ENCODE measurements around the gene LRRIQ4.

The LRRIQ4 gene

GRCh38 chr3:169815590-169816150, 3.0 kb downstream of the LRRIQ4 start:
- H3K79me2 ChIP-seq, result no peaks in the 10 kb centered on the region
- H3K36me3 ChIP-seq (ENCODE audit: control insufficient read depth, insufficient read depth, low read length), result no peaks in the 10 kb centered on the region
- H3K4me2 ChIP-seq (ENCODE audit: low read length), result no peak overlapping the region
- H3K4me3 ChIP-seq (ENCODE audit: low read depth, low read length), result no peak overlapping the region
- H3K9ac ChIP-seq, result no peak overlapping the region
- TF ChIP-seq CTCF (IDR thresholded peaks at IDR 0.05), result no peak
- no peaks in the 10 kb centered on the region for H3K9me3 ChIP-seq (ENCODE audit: control insufficient read depth, low read length)
- H3K27me3 ChIP-seq (ENCODE audit: control insufficient read depth, insufficient read depth, low read length), result no peaks in the 10 kb centered on the region
- H2AFZ ChIP-seq, result no peak overlapping the region
- no peak overlapping the region for H3K27ac ChIP-seq
- H3K4me1 ChIP-seq, result no peaks in the 10 kb centered on the region

GRCh38 chr3:169818316-169818715, 5.6 kb downstream of the LRRIQ4 start:
- Histone ChIP-seq H2AFZ (no peak overlapping the region), H3K4me2 (ENCODE audit: low read length) (no peak overlapping the region), H3K4me1 (no peaks in the 10 kb centered on the region), H3K27me3 (ENCODE audit: control insufficient read depth, insufficient read depth, low read length) (no peaks in the 10 kb centered on the region), H3K9ac (no peak overlapping the region), H3K9me3 (ENCODE audit: control insufficient read depth, low read length) (no peaks in the 10 kb centered on the region), H3K36me3 (ENCODE audit: control insufficient read depth, insufficient read depth, low read length) (no peaks in the 10 kb centered on the region), H3K27ac (no peak overlapping the region), H3K79me2 (no peaks in the 10 kb centered on the region), H3K4me3 (ENCODE audit: low read depth, low read length) (no peak overlapping the region)
- TF ChIP-seq CTCF (IDR thresholded peaks at IDR 0.05), result no peak

- Histone ChIP-seq H3K27me3 (ENCODE audit: control insufficient read depth, insufficient read depth, low read length) (no peaks in the 10 kb centered on the region), H3K4me1 (no peaks in the 10 kb centered on the region), H3K4me3 (ENCODE audit: low read depth, low read length) (no peak overlapping the region), H3K27ac (no peak overlapping the region), H3K9me3 (ENCODE audit: control insufficient read depth, low read length) (no peaks in the 10 kb centered on the region), H2AFZ (no peak overlapping the region), H3K79me2 (no peaks in the 10 kb centered on the region), H3K9ac (no peak overlapping the region), H3K36me3 (ENCODE audit: control insufficient read depth, insufficient read depth, low read length) (no peaks in the 10 kb centered on the region), H3K4me2 (ENCODE audit: low read length) (no peak overlapping the region)
- TF ChIP-seq CTCF (IDR thresholded peaks at IDR 0.05), result no peak
Measured at GRCh38 chr3:169822091-169822490, 9.4 kb downstream of the LRRIQ4 start.

GRCh38 chr3:169822540-169822939, 9.9 kb downstream of the LRRIQ4 start:
- Histone ChIP-seq H3K9ac (no peak overlapping the region), H2AFZ (no peak overlapping the region), H3K36me3 (ENCODE audit: control insufficient read depth, insufficient read depth, low read length) (no peaks in the 10 kb centered on the region), H3K4me2 (ENCODE audit: low read length) (no peak overlapping the region), H3K9me3 (ENCODE audit: control insufficient read depth, low read length) (no peaks in the 10 kb centered on the region), H3K27ac (no peak overlapping the region), H3K4me1 (no peaks in the 10 kb centered on the region), H3K4me3 (ENCODE audit: low read depth, low read length) (no peak overlapping the region), H3K79me2 (no peaks in the 10 kb centered on the region), H3K27me3 (ENCODE audit: control insufficient read depth, insufficient read depth, low read length) (no peaks in the 10 kb centered on the region)
- TF ChIP-seq CTCF (IDR thresholded peaks at IDR 0.05), result no peak

GRCh38 chr3:169822983-169823382, 10.3 kb downstream of the LRRIQ4 start:
- no peak overlapping the region for H2AFZ ChIP-seq
- H3K36me3 ChIP-seq (ENCODE audit: control insufficient read depth, insufficient read depth, low read length), result no peaks in the 10 kb centered on the region
- no peak for TF ChIP-seq CTCF (IDR thresholded peaks at IDR 0.05)
- H3K9me3 ChIP-seq (ENCODE audit: control insufficient read depth, low read length), result no peaks in the 10 kb centered on the region
- no peaks in the 10 kb centered on the region for H3K4me1 ChIP-seq
- H3K79me2 ChIP-seq, result no peaks in the 10 kb centered on the region
- H3K27ac ChIP-seq, result no peak overlapping the region
- no peak overlapping the region for H3K4me2 ChIP-seq (ENCODE audit: low read length)
- no peaks in the 10 kb centered on the region for H3K27me3 ChIP-seq (ENCODE audit: control insufficient read depth, insufficient read depth, low read length)
- H3K4me3 ChIP-seq (ENCODE audit: low read depth, low read length), result no peak overlapping the region
- H3K9ac ChIP-seq, result no peak overlapping the region
